ENCODE data around the gene AK3.
A peak's percentile ranks its signal among the peaks of the same experiment; 100 is the strongest.
"Not testable (repeated sequence)": the region's sequence is repeated elsewhere in the genome, so short reads cannot be mapped to it uniquely, and the experiment has no call there.

Gene AK3

GRCh38 chr9:4740638-4741364, at the start of gene AK3:
AK3 (minus strand) TSS chr9:4741202; CDS start chr9:4741087, 115 bp downstream.
- Histone ChIP-seq H3K4me3 (peak within 1 kb of the TSS; percentile 75 to 89 (median 78)), H3K27ac (peak within 1 kb of the TSS; percentile 54 to 97 (median 90))

- Histone ChIP-seq H3K4me3 (no peak overlapping the region), H3K27ac (no peak overlapping the region)
These were observed 47.7 kb upstream of the AK3 start for GRCh38 chr9:4788703-4789102.

GRCh38 chr9:4787876-4788275, 46.9 kb upstream of the AK3 start:
- H3K27ac ChIP-seq: no peak overlapping the region
- H3K4me3 ChIP-seq: no peak overlapping the region

GRCh38 chr9:4786599-4786998, 45.6 kb upstream of the AK3 start:
- no peak overlapping the region for H3K4me3 ChIP-seq
- H3K27ac ChIP-seq: no peak overlapping the region

GRCh38 chr9:4784403-4784802, 43.4 kb upstream of the AK3 start:
- H3K4me3 ChIP-seq: no peak overlapping the region
- H3K27ac ChIP-seq: no peak overlapping the region

GRCh38 chr9:4783191-4783590, 42.2 kb upstream of the AK3 start:
- H3K4me3 ChIP-seq, H3K27ac ChIP-seq: not testable (repeated sequence)

- no peak overlapping the region for H3K27ac ChIP-seq
- no peak overlapping the region for H3K4me3 ChIP-seq
These were observed 40.4 kb upstream of the AK3 start for GRCh38 chr9:4781408-4781807.

GRCh38 chr9:4780651-4781050, 39.6 kb upstream of the AK3 start:
- Histone ChIP-seq H3K27ac (no peak overlapping the region), H3K4me3 (no peak overlapping the region)

GRCh38 chr9:4774958-4775357, 34.0 kb upstream of the AK3 start:
- not testable (repeated sequence) for H3K27ac ChIP-seq, H3K4me3 ChIP-seq

GRCh38 chr9:4774209-4774608, 33.2 kb upstream of the AK3 start:
- Histone ChIP-seq H3K4me3 (no peak overlapping the region), H3K27ac (no peak overlapping the region)

GRCh38 chr9:4771788-4772187, 30.8 kb upstream of the AK3 start:
- no peak overlapping the region for H3K27ac ChIP-seq
- no peak overlapping the region for H3K4me3 ChIP-seq

- no peak overlapping the region for H3K27ac ChIP-seq
- no peak overlapping the region for H3K4me3 ChIP-seq
These were observed 28.5 kb upstream of the AK3 start for GRCh38 chr9:4769321-4770080.

GRCh38 chr9:4768681-4769080, 27.7 kb upstream of the AK3 start:
- Histone ChIP-seq H3K4me3 (no peak overlapping the region), H3K27ac (no peak overlapping the region)

GRCh38 chr9:4764033-4764432, 23.0 kb upstream of the AK3 start:
- H3K27ac ChIP-seq: no peak overlapping the region
- H3K4me3 ChIP-seq: no peak overlapping the region

- Histone ChIP-seq H3K4me3 (peak overlapping the region in 1 of 7 experiments; percentile 3), H3K27ac (peak overlapping the region in 7 of 21 experiments; percentile 2 to 63 (median 27))
These were observed 22.0 kb upstream of the AK3 start for GRCh38 chr9:4762886-4763541.

- H3K27ac ChIP-seq: peak overlapping the region in 2 of 21 experiments; percentile 2 to 18
- H3K4me3 ChIP-seq: peak overlapping the region in 1 of 7 experiments; percentile 3
These were observed 21.3 kb upstream of the AK3 start for GRCh38 chr9:4762108-4762885.

GRCh38 chr9:4760122-4760521, 19.1 kb upstream of the AK3 start:
- H3K4me3 ChIP-seq: no peak overlapping the region
- H3K27ac ChIP-seq: no peak overlapping the region

- Histone ChIP-seq H3K27ac (no peak overlapping the region), H3K4me3 (no peak overlapping the region)
These were observed 15.4 kb upstream of the AK3 start for GRCh38 chr9:4756420-4756819.

GRCh38 chr9:4755026-4755609, 14.1 kb upstream of the AK3 start:
- Histone ChIP-seq H3K27ac (no peak overlapping the region), H3K4me3 (no peak overlapping the region)

- H3K4me3 ChIP-seq, H3K27ac ChIP-seq: not testable (repeated sequence)
These were observed 13.5 kb upstream of the AK3 start for GRCh38 chr9:4754530-4754929.

Data from skin epidermis (tissue), 12 donors.